Transverse colon (tissue), 4 donors: Measurements from ENCODE around the gene STPG3. TPM values are rescaled to one million over a fixed set of nuclear protein-coding genes. Genes with fewer than 3 reads are reported as not detected.
"Not testable (repeated sequence)": the region's sequence is repeated elsewhere in the genome, so short reads cannot be mapped to it uniquely, and the experiment has no call there.

Experiments used
- DNase-seq: peaks from one replicate; pipeline ENCODE4 v3.0.0-alpha.2; 2019
- H3K27ac ChIP-seq, 4 donors: fragments of 200-600 bp; sonication (generic); 2 replicates each; pipeline ENCODE4 v1.5.1; 2016 to 2018; ENCODE audit warnings: inconsistent platforms in 4 of 4
- H3K27me3 ChIP-seq: fragments of 200-600 bp; sonication (generic); 2 replicates; pipeline ENCODE4 v1.5.1; 2017; ENCODE audit warnings: inconsistent platforms
- H3K36me3 ChIP-seq, 4 donors: fragments of 200-600 bp; sonication (generic); 2 replicates each; pipeline ENCODE4 v1.5.1; 2017 to 2019; ENCODE audit warnings: inconsistent platforms in 4 of 4
- H3K4me1 ChIP-seq, 4 donors: fragments of 200-600 bp; sonication (generic); 2 replicates each; pipeline ENCODE4 v1.5.1; 2017 to 2020; ENCODE audit warnings: inconsistent platforms in 4 of 4
- H3K4me3 ChIP-seq, 4 donors: fragments of 200-600 bp; sonication (generic); 1 replicate in 1 of 4; 2 replicates in 3 of 4; pipeline versions ENCODE4 v1.5.1 to v1.6.1; 2017 to 2019; ENCODE audit warnings: inconsistent platforms in 4 of 4
- H3K9me3 ChIP-seq, 2 donors: fragments of 200-600 bp; sonication (generic); 2 replicates each; pipeline ENCODE4 v1.5.1; 2017 to 2019; ENCODE audit warnings: inconsistent platforms in 2 of 2
- CTCF ChIP-seq, 5 experiments: fragments of 200-600 bp in 3 of 5; fragments of 450-650 bp in 2 of 5; sonication (generic) in 3 of 5; IDR thresholded peaks; 1 replicate in 2 of 5; 2 replicates in 3 of 5; pipeline ENCODE4 v1.5.1; 2016 to 2017; ENCODE audit warnings: antibody characterized with exemption in 5 of 5, inconsistent platforms in 3 of 5, mild to moderate bottlenecking in 2 of 5, moderate library complexity in 1 of 5
- EP300 ChIP-seq: sonication (generic); formaldehyde crosslinking; IDR thresholded peaks from one replicate; pipeline ENCODE4 v1.6.1; 2017; ENCODE audit warnings: antibody characterized with exemption, low read depth
- POLR2A ChIP-seq: fragments of 450-650 bp; IDR thresholded peaks from one replicate; pipeline ENCODE4 v1.6.1; 2016; ENCODE audit warnings: antibody characterized with exemption, mild to moderate bottlenecking, moderate library complexity
- POLR2AphosphoS5 ChIP-seq, 3 donors: sonication (generic); formaldehyde crosslinking; IDR thresholded peaks; one replicate each; pipeline ENCODE4 v1.6.1; 2016; ENCODE audit warnings: antibody characterized with exemption in 3 of 3
- WGBS, 2 donors: methylation state at CpG; one replicate each; pipeline ENCODE4 v1.1.5; 2018; ENCODE audit warnings: low coverage in 1 of 2; 5-methylcytosine and 5-hydroxymethylcytosine counted together
- in situ Hi-C, 4 donors: fragments of 200-750 bp; cut with MboI; loops; one replicate each; pipeline versions ENCODE4 v1.15.0 to v1.15.1; 2017; ENCODE audit warnings: low sequenced_read_pairs in 3 of 4, low pct_ligation_motif_present in 1 of 4, low pct_unique_long_range_greater_than_20kb in 1 of 4
- intact Hi-C: fragments of 100-400 bp; cut with DNase I; formaldehyde crosslinking; loops from one replicate; pipeline ENCODE4 v1.15.1; 2023; ENCODE audit warnings: low total_unique reads
- total RNA-seq, 4 donors: library from RNA; depleted of rRNA; stranded (reverse); fragments of >200 nt; gene quantifications; one replicate each; pipeline ENCODE4 v1.1.0, GENCODE V29; 2016

The STPG3 gene
- total RNA-seq, 4 donors from 2014 or later, result not detected

GRCh38 chr9:137256362-137256761 is 5.3 kb downstream of the STPG3 start:
- H3K4me1 ChIP-seq, result peaks cover 21 to 31% (median 24%) of the 10 kb centered on the region in 4 donors
- H3K4me3 ChIP-seq, result peak overlapping the region in 2 of 4 donors; percentile 93 to 98

GRCh38 chr9:137256856-137257255 is 5.8 kb downstream of the STPG3 start:
- DNase-seq, result no peak
- intact Hi-C loops (no loop called here), in situ Hi-C loops (no loop called here)
- H3K4me1 ChIP-seq, result peaks cover 21 to 31% (median 24%) of the 10 kb centered on the region in 4 donors
- 89 to 93% methylated on average over 3 to 15 of the region's 15 CpGs for WGBS, 2 donors
- peak overlapping the region in 1 of 4 donors; percentile 98 for H3K4me3 ChIP-seq
- H3K9me3 ChIP-seq, result no peaks in the 10 kb centered on the region
- TF ChIP-seq POLR2AphosphoS5 (IDR thresholded peaks at IDR 0.05) (no peak), CTCF (IDR thresholded peaks at IDR 0.05) (no peak), POLR2A (no peak), EP300 (no peak)
- peaks cover 0 to 7% (median 3%) of the 10 kb centered on the region in 4 donors for H3K36me3 ChIP-seq
- no peaks in the 10 kb centered on the region for H3K27me3 ChIP-seq
- H3K27ac ChIP-seq, result no peak overlapping the region

More at GRCh38 chr9:137256362-137256761, 5.3 kb downstream of the STPG3 start:
- Histone ChIP-seq H3K9me3 (no peaks in the 10 kb centered on the region), H3K36me3 (peaks cover 0 to 7% (median 3%) of the 10 kb centered on the region in 4 donors), H3K27me3 (no peaks in the 10 kb centered on the region), H3K27ac (peak overlapping the region in 1 of 4 donors; percentile 90)
- in situ Hi-C loops (no loop called here), intact Hi-C loops (no loop called here)
- DNase-seq, result no peak
- no peak for TF ChIP-seq POLR2AphosphoS5 (IDR thresholded peaks at IDR 0.05)
- TF ChIP-seq CTCF (IDR thresholded peaks at IDR 0.05), result no peak
- TF ChIP-seq POLR2A, result no peak
- TF ChIP-seq EP300, result no peak
- WGBS, 2 donors, result 82% methylated on average over 15 of the region's 15 CpGs; no CpG with 5 or more reads in 1 of the 2 donors

GRCh38 chr9:137262173-137262908 is 11.3 kb downstream of the STPG3 start:
- H3K9me3 ChIP-seq, H3K4me3 ChIP-seq, DNase-seq, H3K27me3 ChIP-seq, H3K4me1 ChIP-seq, intact Hi-C loops, H3K27ac ChIP-seq, in situ Hi-C loops: not testable (repeated sequence)
- peaks cover 0 to 29% (median 8%) of the 10 kb centered on the region in 4 donors for H3K36me3 ChIP-seq
- TF ChIP-seq CTCF (IDR thresholded peaks at IDR 0.05), result peak; percentile 36 to 64 (median 54)
- 46 to 87% methylated on average over 3 to 10 of the region's 15 CpGs for WGBS, 2 donors

- DNase-seq, result no peak
- H3K36me3 ChIP-seq, result peaks cover 0 to 34% (median 8%) of the 10 kb centered on the region in 4 donors
- no peak for TF ChIP-seq CTCF (IDR thresholded peaks at IDR 0.05)
- no peak for TF ChIP-seq POLR2AphosphoS5 (IDR thresholded peaks at IDR 0.05)
- TF ChIP-seq EP300, result no peak
- no peak for TF ChIP-seq POLR2A
- H3K27me3 ChIP-seq, result no peaks in the 10 kb centered on the region
- intact Hi-C loops (no loop called here), in situ Hi-C loops (no loop called here)
- H3K4me3 ChIP-seq, result no peak overlapping the region
- 89% methylated on average over 16 to 24 of the region's 24 CpGs for WGBS, 2 donors
- no peak overlapping the region for H3K27ac ChIP-seq
- H3K4me1 ChIP-seq, result peaks cover 0 to 3% (median 2%) of the 10 kb centered on the region in 4 donors
- H3K9me3 ChIP-seq, result no peaks in the 10 kb centered on the region
Observed at GRCh38 chr9:137262909-137263285, 11.8 kb downstream of the STPG3 start.
